Neural crest cell (in vitro differentiated cells): ENCODE measurements around the gene SLC26A8. TPM values are rescaled to one million over a fixed set of nuclear protein-coding genes. Genes with fewer than 3 reads are reported as not detected.

Experiments
- DNase-seq: peaks from one replicate; pipeline ENCODE4 v3.0.0; 2021; ENCODE audit warnings: low read depth, mixed read lengths, low spot score
- H3K27ac Mint-ChIP-seq: one replicate; pipeline ENCODE4 v1.8.0; 2021; ENCODE audit warnings: mild to moderate bottlenecking, mixed read lengths; ENCODE audit not compliant: unreplicated experiment
- H3K27me3 Mint-ChIP-seq: 2 replicates; pipeline ENCODE4 v1.8.0; 2021; ENCODE audit warnings: low read depth, mild to moderate bottlenecking, mixed read lengths
- H3K36me3 Mint-ChIP-seq: 2 replicates; pipeline ENCODE4 v1.8.0; 2021; ENCODE audit warnings: low read depth, mild to moderate bottlenecking, mixed read lengths
- H3K4me1 Mint-ChIP-seq: 2 replicates; pipeline ENCODE4 v1.8.0; 2021; ENCODE audit warnings: mixed read lengths
- H3K4me3 Mint-ChIP-seq: one replicate; pipeline ENCODE4 v1.8.0; 2021; ENCODE audit warnings: mild to moderate bottlenecking, mixed read lengths
- H3K9me3 Mint-ChIP-seq: 2 replicates; pipeline ENCODE4 v1.8.0; 2021; ENCODE audit warnings: mixed read lengths
- CTCF ChIP-seq: fragments of 200-600 bp; sonication (generic); conservative IDR thresholded peaks from 2 replicates; pipeline ENCODE4 v1.5.0; 2021; ENCODE audit warnings: antibody characterized with exemption, mild to moderate bottlenecking
- total RNA-seq: library from RNA; stranded (reverse); gene quantifications from 2 replicates; pipeline ENCODE4 v1.2.1, GENCODE V29; 2021

SLC26A8 gene
- total RNA-seq, 1 donor from 2014 or later = 0.33 TPM

- no peak overlapping the region for H3K27ac Mint-ChIP-seq
- DNase-seq = no peak
- H3K9me3 Mint-ChIP-seq = no peaks in the 10 kb centered on the region
- H3K4me3 Mint-ChIP-seq = no peak overlapping the region
- no peaks in the 10 kb centered on the region for H3K4me1 Mint-ChIP-seq
- no peaks in the 10 kb centered on the region for H3K27me3 Mint-ChIP-seq
- H3K36me3 Mint-ChIP-seq = peaks cover 10% of the 10 kb centered on the region
- TF ChIP-seq CTCF = no peak
These were observed 31.7 kb upstream of the SLC26A8 start for GRCh38 chr6:36056178-36056577.

- H3K9me3 Mint-ChIP-seq = no peaks in the 10 kb centered on the region
- TF ChIP-seq CTCF = no peak
- no peak for DNase-seq
- H3K27me3 Mint-ChIP-seq = no peaks in the 10 kb centered on the region
- H3K4me3 Mint-ChIP-seq = no peak overlapping the region
- no peak overlapping the region for H3K27ac Mint-ChIP-seq
- H3K4me1 Mint-ChIP-seq = no peaks in the 10 kb centered on the region
- peaks cover 6% of the 10 kb centered on the region for H3K36me3 Mint-ChIP-seq
These were observed 30.5 kb upstream of the SLC26A8 start for GRCh38 chr6:36054956-36055355.

GRCh38 chr6:36054415-36054814 is 30.0 kb upstream of the SLC26A8 start:
- Mint-ChIP-seq H3K27ac (no peak overlapping the region), H3K4me1 (no peaks in the 10 kb centered on the region), H3K27me3 (no peaks in the 10 kb centered on the region), H3K4me3 (no peak overlapping the region), H3K36me3 (peaks cover 2% of the 10 kb centered on the region), H3K9me3 (no peaks in the 10 kb centered on the region)
- DNase-seq = no peak
- no peak for TF ChIP-seq CTCF

- Mint-ChIP-seq H3K4me3 (no peak overlapping the region), H3K9me3 (no peaks in the 10 kb centered on the region), H3K27me3 (no peaks in the 10 kb centered on the region), H3K36me3 (no peaks in the 10 kb centered on the region), H3K27ac (no peak overlapping the region), H3K4me1 (no peaks in the 10 kb centered on the region)
- DNase-seq = no peak
- TF ChIP-seq CTCF = no peak
These were observed 29.4 kb upstream of the SLC26A8 start for GRCh38 chr6:36053878-36054277.

- H3K4me1 Mint-ChIP-seq = no peaks in the 10 kb centered on the region
- H3K27ac Mint-ChIP-seq = no peak overlapping the region
- no peaks in the 10 kb centered on the region for H3K36me3 Mint-ChIP-seq
- no peaks in the 10 kb centered on the region for H3K9me3 Mint-ChIP-seq
- DNase-seq = no peak
- TF ChIP-seq CTCF = no peak
- H3K4me3 Mint-ChIP-seq = no peak overlapping the region
- H3K27me3 Mint-ChIP-seq = no peaks in the 10 kb centered on the region
These were observed 27.7 kb upstream of the SLC26A8 start for GRCh38 chr6:36052097-36052496.
